NCI-H748 (cell line): ENCODE measurements around the gene PPP2R3B.
"Not testable (repeated sequence)": the region's sequence is repeated elsewhere in the genome, so short reads cannot be mapped to it uniquely, and the experiment has no call there.

Experiments used
- DNase-seq: peaks from one replicate; lab custom pipeline; 2025; ENCODE audit not compliant: unreplicated experiment; lab: John Stamatoyannopoulos, UW

Gene PPP2R3B

DNA sequence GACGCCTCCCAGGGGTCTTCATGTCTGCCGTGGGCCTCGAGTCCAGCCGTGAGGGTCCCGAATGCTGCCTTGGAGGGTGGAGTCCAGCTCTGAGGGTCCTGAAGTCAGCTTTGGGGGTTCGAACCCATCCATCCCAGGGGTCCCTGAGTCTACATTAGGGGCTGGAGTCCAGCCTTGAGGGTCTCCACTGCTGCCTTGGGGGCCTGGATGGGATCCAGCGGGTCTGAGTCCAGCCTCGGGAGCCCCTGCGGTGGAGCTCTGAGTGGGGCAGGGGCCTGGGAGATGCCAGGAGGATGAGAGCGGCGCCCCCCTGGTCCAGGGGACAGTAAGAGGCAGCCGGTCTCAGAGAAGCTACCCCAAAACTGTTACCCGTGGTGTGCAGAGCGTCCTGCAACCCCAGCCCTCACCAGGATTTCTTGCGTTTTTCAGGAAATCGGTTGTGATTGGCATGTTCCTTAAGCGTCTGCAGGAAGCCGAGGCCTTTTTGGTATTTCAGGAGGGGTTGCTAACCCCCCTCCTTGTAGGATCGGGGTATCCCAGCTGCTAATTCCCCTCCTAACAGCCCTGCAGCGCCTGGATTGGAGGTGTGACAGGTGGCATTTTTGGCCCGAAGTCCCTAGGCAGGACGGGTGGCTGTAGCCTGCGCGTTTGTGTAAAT, 66.5 kb downstream of the PPP2R3B start:
- no peak for DNase-seq

DNA sequence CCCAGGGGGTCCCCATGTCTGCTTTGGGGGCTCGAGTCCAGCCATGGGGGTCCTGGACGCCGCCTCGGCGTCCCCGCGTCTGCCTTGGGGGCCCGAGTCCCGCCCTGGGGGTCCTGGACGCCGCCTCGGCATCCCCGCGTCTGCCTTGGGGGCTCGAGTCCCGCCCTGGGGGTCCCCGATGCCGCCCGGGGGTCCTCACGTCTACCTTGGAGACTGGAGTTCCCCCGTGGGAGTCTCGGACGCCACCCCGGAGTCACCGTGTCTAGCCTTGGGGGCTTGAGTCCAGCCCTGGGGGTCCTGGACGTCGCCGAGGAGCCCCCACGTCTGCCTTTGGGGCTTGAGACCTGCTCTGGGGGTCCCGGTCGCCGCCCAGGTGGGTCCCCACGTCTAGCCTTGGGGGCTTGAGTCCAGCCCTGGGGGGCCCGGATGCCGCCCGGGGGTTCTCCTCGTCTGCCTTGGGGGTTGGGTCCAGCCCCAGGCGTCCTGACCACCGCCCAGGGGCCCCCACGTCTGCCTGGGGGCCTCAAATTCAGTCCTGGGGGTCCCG, 67.1 kb downstream of the PPP2R3B start:
- DNase-seq, result no peak

- no peak for DNase-seq
Measured at GRCh38 chrX:318739-319578, 67.7 kb downstream of the PPP2R3B start, which contains the start of gene GTPBP6. TSS of gene GTPBP6 (minus strand) at chrX:318796. CDS start at chrX:318787, 9 bp downstream.

GRCh38 chrX:318068-318738, 68.5 kb downstream of the PPP2R3B start:
- no peak for DNase-seq

GRCh38 chrX:317424-318067, 69.2 kb downstream of the PPP2R3B start:
- no peak for DNase-seq

GRCh38 chrX:316351-317325, 70.1 kb downstream of the PPP2R3B start:
- DNase-seq, result no peak

DNA sequence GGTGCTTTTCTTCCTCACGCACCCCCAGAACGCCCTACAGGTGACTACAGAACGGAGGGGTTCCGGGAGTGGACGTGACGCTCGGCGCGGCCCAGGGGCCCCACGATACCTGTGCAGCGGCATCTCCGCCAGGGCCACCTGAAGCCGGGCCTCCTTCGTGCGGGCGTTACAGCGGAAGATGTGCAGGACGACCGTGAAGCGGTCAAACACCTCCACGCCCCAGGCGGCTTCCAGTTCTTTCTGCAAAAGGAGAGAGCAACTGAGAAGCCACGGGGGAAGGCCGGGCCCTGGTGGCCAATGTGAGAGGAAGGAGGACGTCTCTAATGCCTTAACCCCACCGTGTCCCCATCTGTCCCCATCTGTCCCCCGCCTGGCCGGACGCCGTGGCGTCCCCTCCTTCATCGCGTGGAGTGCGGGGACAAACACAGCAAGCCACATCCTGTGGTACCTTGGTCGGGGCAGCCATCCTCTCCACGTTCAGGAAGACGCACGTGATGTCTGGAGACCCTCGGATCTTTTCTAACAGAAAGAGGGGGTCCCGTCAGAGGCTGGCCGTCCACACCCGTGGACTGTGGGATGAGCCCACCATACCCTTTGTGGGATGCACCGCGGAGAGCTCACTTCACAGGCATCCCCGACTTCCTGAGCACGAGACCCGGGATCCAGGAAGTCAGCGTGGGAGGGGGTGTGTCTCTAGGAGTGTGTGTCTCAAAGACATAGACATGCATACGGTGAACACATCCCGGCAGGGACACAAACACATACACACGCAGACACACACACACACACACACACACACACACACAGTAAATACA, 71.7 kb downstream of the PPP2R3B start:
- DNase-seq, result no peak

GRCh38 chrX:314049-314448, 72.7 kb downstream of the PPP2R3B start:
- DNase-seq, result no peak

DNA sequence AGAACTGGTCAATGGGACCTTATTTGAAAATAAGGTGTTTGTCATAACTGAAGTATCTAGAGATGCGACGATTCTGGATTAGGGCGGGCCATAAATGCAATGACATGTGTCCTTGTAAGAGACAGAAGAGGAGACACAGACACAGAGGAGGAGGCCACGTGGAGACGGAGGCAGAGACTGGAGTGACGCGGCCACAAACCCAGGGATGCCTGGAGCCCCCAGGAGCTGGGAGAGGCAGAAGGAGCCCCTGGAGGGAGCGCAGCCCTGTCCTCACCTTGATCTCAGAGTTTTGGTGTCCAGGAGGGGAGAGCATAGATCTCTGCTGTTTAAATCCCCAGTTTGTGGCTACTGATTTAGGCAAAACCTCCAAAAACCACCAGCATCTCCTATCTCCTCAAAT, 73.2 kb downstream of the PPP2R3B start:
- no peak for DNase-seq

DNA sequence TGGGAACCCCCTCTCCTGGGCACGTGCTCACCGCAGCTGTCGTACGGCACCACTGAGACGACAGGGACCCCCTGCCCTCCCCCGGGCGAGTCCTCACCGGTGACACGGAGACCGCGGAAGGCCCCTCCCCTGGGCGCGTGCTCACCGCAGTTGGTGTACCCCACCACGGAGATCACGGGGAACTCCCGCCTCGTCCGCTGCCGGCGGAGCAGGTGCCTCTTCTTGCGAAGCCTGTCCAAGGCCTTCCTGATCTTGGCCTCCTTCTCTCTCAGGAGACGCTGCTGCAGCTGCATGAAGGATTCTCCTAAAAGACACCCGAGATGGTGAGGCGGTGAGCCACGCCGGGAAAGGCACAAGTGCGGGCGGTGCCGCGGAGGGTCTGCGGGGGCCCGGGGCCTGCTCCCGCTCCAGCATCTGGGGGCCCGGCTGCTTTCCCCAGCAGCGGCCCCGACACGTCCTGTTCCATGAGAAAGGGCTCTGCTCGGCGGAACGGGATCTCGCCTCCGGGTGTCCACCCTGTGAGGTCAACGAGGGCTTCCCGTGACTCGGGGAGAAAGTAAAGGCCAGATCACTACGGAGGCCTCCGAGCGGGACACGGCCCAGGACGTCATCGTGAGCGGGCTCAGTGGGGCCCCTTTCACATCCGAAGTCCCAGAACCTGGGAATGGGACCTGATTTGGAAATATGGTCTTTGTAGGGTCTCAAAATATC, 73.9 kb downstream of the PPP2R3B start:
- no peak for DNase-seq

DNA sequence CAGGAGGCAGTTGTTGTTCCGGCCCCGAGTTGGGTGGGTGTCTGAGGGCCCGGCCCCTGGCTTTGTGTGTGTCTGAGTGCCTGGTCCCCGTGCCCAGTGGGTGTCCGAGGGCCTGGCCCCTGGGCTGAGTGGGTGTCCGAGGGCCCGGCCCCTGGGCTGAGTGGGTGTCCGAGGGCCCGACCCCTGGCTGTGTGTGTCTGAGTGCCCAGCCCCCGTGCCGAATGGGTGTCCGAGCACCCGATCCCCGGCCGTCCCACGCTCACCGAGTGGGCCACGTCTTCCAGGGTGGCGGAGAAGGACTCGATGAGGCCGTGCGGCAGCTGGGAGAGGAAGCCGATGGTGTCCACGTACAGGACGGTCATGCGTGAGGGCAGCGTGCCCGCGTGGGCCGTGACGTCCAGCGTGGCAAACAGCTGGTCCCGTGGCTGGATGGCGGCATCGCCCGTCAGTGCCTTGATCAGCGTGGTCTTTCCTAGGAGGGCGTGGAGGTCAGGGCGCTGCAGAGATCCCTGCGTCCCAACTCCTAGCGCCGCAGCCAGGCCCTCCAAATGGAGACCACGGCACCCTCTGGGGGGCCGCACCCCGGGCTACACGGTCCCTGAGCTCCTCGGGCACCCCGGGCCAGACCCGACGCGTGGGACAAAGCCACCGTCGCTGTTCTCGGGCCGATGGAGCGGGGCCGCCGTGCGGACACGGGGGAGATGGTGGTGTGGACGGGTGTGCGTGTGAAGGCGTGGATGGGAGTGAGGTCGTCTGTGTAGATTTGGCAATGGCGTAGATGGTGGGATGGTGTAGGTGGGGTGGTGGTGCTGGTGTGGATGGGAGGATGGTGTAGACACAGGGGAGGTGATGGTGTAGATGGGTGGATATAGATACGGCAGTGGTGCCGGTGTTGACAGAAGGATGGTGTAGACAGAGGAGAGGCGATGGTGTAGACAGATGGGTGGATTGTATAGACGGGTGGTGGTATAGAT, 75.3 kb downstream of the PPP2R3B start:
- DNase-seq, result no peak

- DNase-seq, result no peak
Measured at GRCh38 chrX:310621-311155, 76.0 kb downstream of the PPP2R3B start.

- no peak for DNase-seq
Measured at GRCh38 chrX:308821-309520, 77.7 kb downstream of the PPP2R3B start.

DNA sequence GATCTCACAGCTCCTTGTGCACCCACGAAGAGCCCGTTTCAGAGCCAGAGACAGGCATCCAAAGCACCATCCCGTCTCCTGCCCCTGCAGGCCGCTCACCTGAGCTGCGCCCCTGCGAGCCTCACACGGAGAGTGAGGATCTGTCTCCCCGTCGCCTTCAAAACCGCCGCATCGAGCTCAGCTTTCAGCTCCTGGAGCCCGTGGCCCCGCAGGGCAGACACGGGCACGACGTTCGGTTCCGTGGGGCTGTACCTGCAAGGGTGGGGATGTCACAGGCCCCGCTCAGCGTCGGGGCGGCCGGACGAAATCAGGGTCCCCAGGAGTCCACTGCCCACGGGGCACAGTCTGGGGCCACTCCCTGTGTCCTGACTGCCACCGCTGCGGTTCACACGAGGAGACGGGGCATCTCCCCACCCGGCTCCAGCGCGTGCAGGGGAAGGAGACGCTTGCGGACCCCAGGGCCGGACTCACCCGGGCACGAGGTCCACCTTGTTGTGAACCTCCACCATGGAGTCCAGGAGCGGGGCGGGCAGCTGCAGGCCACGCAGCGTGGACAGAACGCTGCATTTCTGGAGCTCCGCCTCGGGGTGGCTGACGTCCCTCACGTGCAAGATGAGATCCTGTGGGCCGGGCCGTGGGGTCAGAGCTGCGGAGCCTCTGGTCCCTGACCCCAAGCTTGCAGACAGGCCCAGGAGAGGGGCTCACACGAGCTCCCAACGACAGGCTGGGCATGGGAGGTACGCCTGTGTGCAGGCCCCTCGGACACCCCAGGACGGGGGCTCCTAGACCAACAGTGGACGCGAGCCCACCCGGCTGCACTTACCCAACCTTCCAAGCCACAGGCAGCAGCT, 79.2 kb downstream of the PPP2R3B start:
- no peak for DNase-seq

GRCh38 chrX:306614-307251, 80.0 kb downstream of the PPP2R3B start:
- not testable (repeated sequence) for DNase-seq
